Measurements from ENCODE around the gene GABRR2.

Gene GABRR2

GRCh38 chr6:89348372-89348771 lies 33.3 kb upstream of the GABRR2 start:
- CTCF ChIA-PET, result interaction anchor here (0.5 to 2.6 kb wide), 7 partner anchors 15 to 240 kb away, joined by 3 to 12 read pairs (median 4); no protein-coding TSS in a partner anchor
- POLR2A ChIA-PET, result interaction anchor here (0.6 to 4.1 kb wide), 4 partner anchors 25 to 268 kb away, joined by 3 to 16 read pairs (median 6); partner anchors contain the start of gene PNRC1
- Histone ChIP-seq H3K9me3 (ENCODE audit: control insufficient read depth, insufficient read depth, low read depth, low read length) (no peaks in the 10 kb centered on the region), H3K4me3 (ENCODE audit: low read depth, low read length) (no peak overlapping the region), H3K4me1 (ENCODE audit: control insufficient read depth, insufficient read depth, low read length) (peaks cover 13% of the 10 kb centered on the region), H3K36me3 (ENCODE audit: control insufficient read depth in 2 of 2, insufficient read depth in 1 of 2, low read length in 2 of 2) (no peaks in the 10 kb centered on the region), H3K27ac (ENCODE audit: extremely low read depth, low read depth, low read length) (no peak overlapping the region)
- TF ChIP-seq PRDM4 (tag by site-specific recombination; IDR thresholded peaks at IDR 0.05), result no peak
- no peak for TF ChIP-seq SP7 (tag by site-specific recombination; IDR thresholded peaks at IDR 0.05)
- no peak for TF ChIP-seq ZNF791 (tag by site-specific recombination; IDR thresholded peaks at IDR 0.05)
- no peak for TF ChIP-seq ZNF248 (tag by site-specific recombination; IDR thresholded peaks at IDR 0.05)
- no peak for TF ChIP-seq ZNF138 (tag by site-specific recombination; IDR thresholded peaks at IDR 0.05; ENCODE audit: borderline replicate concordance)
- TF ChIP-seq ZNF121 (tag by site-specific recombination; IDR thresholded peaks at IDR 0.05), result no peak
- no peak for TF ChIP-seq PRDM10 (tag by site-specific recombination; IDR thresholded peaks at IDR 0.05)
- TF ChIP-seq SCRT1 (tag by site-specific recombination; IDR thresholded peaks at IDR 0.05; ENCODE audit: borderline replicate concordance), result no peak
- TF ChIP-seq ZNF433 (tag by site-specific recombination; IDR thresholded peaks at IDR 0.05; ENCODE audit: low read depth), result no peak
- TF ChIP-seq ZNF518A (tag by site-specific recombination; conservative IDR thresholded peaks at IDR 0.05; ENCODE audit: low read depth), result no peak
- TF ChIP-seq ZNF223 (tag by site-specific recombination; IDR thresholded peaks at IDR 0.05), result no peak
- TF ChIP-seq PRDM6 (tag by site-specific recombination; IDR thresholded peaks at IDR 0.05), result no peak
